Activated CD8-positive, alpha-beta T cell treated with anti-CD3 and anti-CD28 coated beads for 36 hours (primary cell): Measurements from ENCODE around the gene CCT8. TPM values are rescaled to one million over a fixed set of nuclear protein-coding genes. Genes with fewer than 3 reads are reported as not detected.

ENCODE experiments used
- ATAC-seq: fragments of 200-7000 bp; cut with Tn5 transposase; one replicate; pipeline ENCODE4 v1.10.0; 2021; ENCODE audit warnings: mild to moderate bottlenecking, moderate library complexity
- CTCF ChIA-PET: fragments of 350-600 bp; sonication (Branson Sonifier 250); formaldehyde crosslinking; loops from one replicate; lab custom pipeline; 2021; ENCODE audit warnings: antibody characterized with exemption; lab: Charles Lee
- POLR2A ChIA-PET: fragments of 350-600 bp; sonication (Branson Sonifier 250); formaldehyde crosslinking; loops from one replicate; lab custom pipeline; 2021; ENCODE audit warnings: antibody characterized with exemption; lab: Charles Lee
- DNase-seq: peaks from one replicate; pipeline ENCODE4 v3.0.0-alpha.2; 2020
- H3K27ac Mint-ChIP-seq: one replicate; pipeline ENCODE4 v1.8.0; 2021; ENCODE audit warnings: mild to moderate bottlenecking, mixed read lengths
- H3K27me3 Mint-ChIP-seq: one replicate; pipeline ENCODE4 v1.8.0; 2021; ENCODE audit warnings: mixed read lengths
- H3K36me3 Mint-ChIP-seq: one replicate; pipeline ENCODE4 v1.8.0; 2021; ENCODE audit warnings: low read depth, mixed read lengths
- H3K4me1 Mint-ChIP-seq: one replicate; pipeline ENCODE4 v1.8.0; 2021; ENCODE audit warnings: low read depth, mixed read lengths
- H3K4me3 Mint-ChIP-seq: one replicate; pipeline ENCODE4 v1.8.0; 2021; ENCODE audit warnings: mild to moderate bottlenecking, moderate library complexity, mixed read lengths
- H3K9me3 Mint-ChIP-seq: one replicate; pipeline ENCODE4 v1.8.0; 2021; ENCODE audit warnings: mixed read lengths
- CTCF ChIP-seq: fragments of 200-600 bp; IDR thresholded peaks from one replicate; pipeline ENCODE4 v1.8.0; 2022; ENCODE audit warnings: antibody characterized with exemption, mild to moderate bottlenecking
- intact Hi-C: fragments of 100-400 bp; cut with micrococcal nuclease; formaldehyde crosslinking; loops from one replicate; pipeline ENCODE4 v1.10.0; 2022
- total RNA-seq, 2 experiments: library from RNA; stranded (reverse); gene quantifications; one replicate each; pipeline ENCODE4 v1.2.3, GENCODE V29; 2021

Gene CCT8
- total RNA-seq, 2 experiments from 2014 or later, result 474 to 489 TPM

GRCh38 chr21:29030909-29031308, 42.5 kb downstream of the CCT8 start:
- Mint-ChIP-seq H3K4me3 (no peak overlapping the region), H3K27me3 (no peaks in the 10 kb centered on the region), H3K27ac (peak overlapping the region; percentile 23), H3K36me3 (peaks cover 39% of the 10 kb centered on the region), H3K4me1 (peaks cover 22% of the 10 kb centered on the region), H3K9me3 (no peaks in the 10 kb centered on the region)
- intact Hi-C loops, result no loop called here
- no peak for ATAC-seq
- CTCF ChIA-PET, result no interaction called here
- no peak for DNase-seq
- no peak for TF ChIP-seq CTCF
- POLR2A ChIA-PET, result interaction anchor here (0.9 to 2.5 kb wide), 5 partner anchors 23 to 55 kb away, joined by 3 to 9 read pairs (median 3); no protein-coding TSS in a partner anchor

GRCh38 chr21:29029524-29029923, 43.9 kb downstream of the CCT8 start:
- no peak overlapping the region for H3K4me3 Mint-ChIP-seq
- peaks cover 27% of the 10 kb centered on the region for H3K4me1 Mint-ChIP-seq
- no peak overlapping the region for H3K27ac Mint-ChIP-seq
- no peak for DNase-seq
- no peak for ATAC-seq
- H3K27me3 Mint-ChIP-seq, result no peaks in the 10 kb centered on the region
- intact Hi-C loops, result no loop called here
- peaks cover 41% of the 10 kb centered on the region for H3K36me3 Mint-ChIP-seq
- H3K9me3 Mint-ChIP-seq, result no peaks in the 10 kb centered on the region
- no peak for TF ChIP-seq CTCF
- POLR2A ChIA-PET, result interaction anchor here (1.2 to 9.8 kb wide), 3 partner anchors 14 to 45 kb away, joined by 5 to 80 read pairs (median 9); partner anchors contain the start of gene CCT8
- CTCF ChIA-PET, result interaction anchor here (0.7 to 1.3 kb wide), 3 partner anchors 25 to 42 kb away, joined by 3 read pairs; no protein-coding TSS in a partner anchor

- peaks cover 52% of the 10 kb centered on the region for H3K4me1 Mint-ChIP-seq
- no peak for ATAC-seq
- H3K27me3 Mint-ChIP-seq, result no peaks in the 10 kb centered on the region
Measured at GRCh38 chr21:29025328-29025713, 48.1 kb downstream of the CCT8 start.

GRCh38 chr21:29024474-29025327, 48.7 kb downstream of the CCT8 start, which contains the start of gene USP16:
USP16 (plus strand) TSS chr21:29024668; CDS start chr21:29027914, 3,246 bp downstream.
- Mint-ChIP-seq H3K4me3 (peak within 1 kb of the TSS; percentile 87), H3K27ac (peak within 1 kb of the TSS; percentile 96), H3K27me3 (no peaks in the 10 kb centered on the region), H3K36me3 (peaks cover 21% of the 10 kb centered on the region), H3K4me1 (peaks cover 58% of the 10 kb centered on the region), H3K9me3 (peaks cover 3% of the 10 kb centered on the region)
- TF ChIP-seq CTCF, result no peak
- DNase-seq (peak; percentile 95), ATAC-seq (peak; percentile 93)
- CTCF ChIA-PET, result interaction anchor here (0.7 to 1.9 kb wide), 5 partner anchors 22 to 50 kb away, joined by 3 to 4 read pairs (median 4); no protein-coding TSS in a partner anchor
- POLR2A ChIA-PET, result interaction anchor here (0.8 to 9.8 kb wide), 17 partner anchors 9 to 191 kb away, joined by 3 to 80 read pairs (median 4); partner anchors contain the start of genes CCT8 and LTN1
- intact Hi-C loops, result loop anchor here (2.0 kb wide), 2 partner anchors 32 to 48 kb away; partner anchors contain the start of genes CCT8 and LTN1

More at GRCh38 chr21:29025328-29025713, 48.1 kb downstream of the CCT8 start:
- peak; percentile 29 for DNase-seq
- CTCF ChIA-PET, result interaction anchor here (1.0 to 1.9 kb wide), 3 partner anchors 31 to 49 kb away, joined by 3 to 4 read pairs (median 4); no protein-coding TSS in a partner anchor
- peak overlapping the region; percentile 87 for H3K4me3 Mint-ChIP-seq
- intact Hi-C loops, result loop anchor here (2.0 kb wide), 2 partner anchors 33 to 47 kb away; partner anchors contain the start of genes CCT8 and LTN1
- H3K27ac Mint-ChIP-seq, result peak overlapping the region; percentile 96
- peaks cover 22% of the 10 kb centered on the region for H3K36me3 Mint-ChIP-seq
- TF ChIP-seq CTCF, result no peak
- POLR2A ChIA-PET, result interaction anchor here (0.8 to 9.8 kb wide), 15 partner anchors 8 to 192 kb away, joined by 3 to 80 read pairs (median 4); partner anchors contain the start of genes CCT8 and LTN1
- H3K9me3 Mint-ChIP-seq, result peaks cover 3% of the 10 kb centered on the region
